Lung (tissue), 12 donors: ENCODE results near the gene PRDM10. TPM values are rescaled to one million over a fixed set of nuclear protein-coding genes. Genes with fewer than 3 reads are reported as not detected.

Experiments used
- ATAC-seq: fragments of 200-7000 bp; cut with Tn5 transposase; one replicate; pipeline ENCODE4 v1.9.1; 2020; ENCODE audit warnings: moderate number of reproducible peaks; ENCODE audit not compliant: insufficient read depth, low FRiP score
- DNase-seq, 3 donors: peaks; one replicate each; pipeline ENCODE4 v3.0.0-alpha.2; 2013 to 2017
- H3K27ac ChIP-seq, 2 donors: one replicate each; pipeline ENCODE4 v1.5.1; 2013; ENCODE audit warnings: mild to moderate bottlenecking in 2 of 2, moderate library complexity in 2 of 2, control low read depth in 1 of 2, inconsistent platforms in 1 of 2, low read depth in 1 of 2, low read length in 1 of 2
- H3K27me3 ChIP-seq, 3 donors: one replicate each; pipeline ENCODE4 v1.5.1; 2013; ENCODE audit warnings: low read length in 2 of 3; ENCODE audit not compliant: control insufficient read depth in 3 of 3, insufficient read depth in 3 of 3
- H3K36me3 ChIP-seq, 4 donors: one replicate each; pipeline ENCODE4 v1.5.1; 2013; ENCODE audit warnings: low read length in 4 of 4, mild to moderate bottlenecking in 1 of 4, moderate library complexity in 1 of 4; ENCODE audit not compliant: control insufficient read depth in 4 of 4, insufficient read depth in 4 of 4
- H3K4me1 ChIP-seq, 5 donors: one replicate each; pipeline ENCODE4 v1.5.1; 2013; ENCODE audit warnings: low read length in 5 of 5, mild to moderate bottlenecking in 2 of 5, moderate library complexity in 1 of 5; ENCODE audit not compliant: control insufficient read depth in 5 of 5, insufficient read depth in 5 of 5
- H3K4me3 ChIP-seq: one replicate; pipeline ENCODE4 v1.5.1; 2013; ENCODE audit warnings: mild to moderate bottlenecking, control low read depth, moderate library complexity
- H3K9ac ChIP-seq, 2 donors: one replicate each; pipeline ENCODE4 v1.5.1; 2013; ENCODE audit warnings: low read length in 2 of 2, control low read depth in 1 of 2; ENCODE audit not compliant: insufficient read depth in 1 of 2
- H3K9me3 ChIP-seq, 4 donors: one replicate each; pipeline ENCODE4 v1.5.1; 2013; ENCODE audit warnings: low read length in 3 of 4, mild to moderate bottlenecking in 1 of 4, moderate library complexity in 1 of 4; ENCODE audit not compliant: control insufficient read depth in 4 of 4, insufficient read depth in 3 of 4
- WGBS, 2 donors: extraction: QIAGEN DNeasy Blood & Tissue Kit; methylation state at CpG; one replicate each; pipeline ENCODE4 v1.1.7; 2013; 5-methylcytosine and 5-hydroxymethylcytosine counted together
- polyA plus RNA-seq, 2 donors: library from polyadenylated mRNA; stranded (reverse); fragments of 200-250 nt; gene quantifications; one replicate each; pipeline ENCODE4 v1.2.1, GENCODE V29; 2013
- total RNA-seq, 2 donors: library from RNA; depleted of rRNA in 1 of 2; stranded (reverse); fragments of >200 nt in 1 of 2; gene quantifications; one replicate each; pipeline ENCODE4 v1.2.1, GENCODE V29; 2014 to 2021
- TF ChIP-seq, protein P1 (sequence below): IDR thresholded peaks from 2 replicates; pipeline ENCODE4 v1.5.1; 2012; ENCODE audit warnings: mild to moderate bottlenecking; ENCODE audit errors: control extremely low read depth, extremely low read depth
- donor health status: control.
- donor health status: control.
- donor health status: Bipolar disorder and iron deficiency.
- donor health status: healthy.
- donor health status: DM: yes; HTN: yes; CAD: no.

Gene PRDM10
- total and polyA plus RNA-seq, 4 donors, result 2.3 to 19.0 (median 5.7) TPM

DNA sequence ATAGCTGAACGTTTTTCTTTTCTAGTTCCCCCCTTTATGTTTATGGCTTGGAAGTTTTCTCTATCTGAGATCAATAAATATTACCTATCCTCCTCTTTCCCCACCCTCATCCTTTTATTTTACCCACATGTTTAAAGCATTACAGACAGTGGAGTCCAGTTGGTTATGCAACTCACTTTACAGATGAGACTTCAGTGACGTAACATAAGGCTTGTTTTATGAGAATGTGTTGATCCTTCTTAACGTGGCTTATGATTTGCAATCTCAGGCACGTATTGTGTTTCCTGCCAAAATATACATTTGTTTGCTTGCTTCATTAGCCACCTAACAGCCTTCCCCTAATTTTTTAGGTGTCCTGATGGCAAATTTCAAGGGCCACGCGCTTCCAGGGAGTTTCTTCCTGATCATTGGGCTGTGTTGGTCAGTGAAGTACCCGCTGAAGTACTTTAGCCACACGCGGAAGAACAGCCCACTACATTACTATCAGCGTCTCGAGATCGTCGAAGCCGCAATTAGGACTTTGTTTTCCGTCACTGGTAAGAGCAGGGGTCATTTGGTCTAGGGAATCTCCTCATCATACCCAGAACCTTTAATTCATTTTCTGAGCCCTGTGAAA is 150.4 kb downstream of the PRDM10 start:
- H3K27me3 ChIP-seq, result no peaks in the 10 kb centered on the region
- H3K9me3 ChIP-seq, result peaks cover 0 to 3% (median 0%) of the 10 kb centered on the region in 4 donors
- WGBS, 2 donors, result 79 to 82% methylated on average over 15 of the region's 15 CpGs
- no peak for ATAC-seq
- H3K4me3 ChIP-seq, result no peak overlapping the region
- peaks cover 0 to 14% (median 10%) of the 10 kb centered on the region in 5 donors for H3K4me1 ChIP-seq
- H3K9ac ChIP-seq, result no peak overlapping the region
- no peak overlapping the region for H3K27ac ChIP-seq
- no peak for DNase-seq
- TF ChIP-seq, protein P1, sequence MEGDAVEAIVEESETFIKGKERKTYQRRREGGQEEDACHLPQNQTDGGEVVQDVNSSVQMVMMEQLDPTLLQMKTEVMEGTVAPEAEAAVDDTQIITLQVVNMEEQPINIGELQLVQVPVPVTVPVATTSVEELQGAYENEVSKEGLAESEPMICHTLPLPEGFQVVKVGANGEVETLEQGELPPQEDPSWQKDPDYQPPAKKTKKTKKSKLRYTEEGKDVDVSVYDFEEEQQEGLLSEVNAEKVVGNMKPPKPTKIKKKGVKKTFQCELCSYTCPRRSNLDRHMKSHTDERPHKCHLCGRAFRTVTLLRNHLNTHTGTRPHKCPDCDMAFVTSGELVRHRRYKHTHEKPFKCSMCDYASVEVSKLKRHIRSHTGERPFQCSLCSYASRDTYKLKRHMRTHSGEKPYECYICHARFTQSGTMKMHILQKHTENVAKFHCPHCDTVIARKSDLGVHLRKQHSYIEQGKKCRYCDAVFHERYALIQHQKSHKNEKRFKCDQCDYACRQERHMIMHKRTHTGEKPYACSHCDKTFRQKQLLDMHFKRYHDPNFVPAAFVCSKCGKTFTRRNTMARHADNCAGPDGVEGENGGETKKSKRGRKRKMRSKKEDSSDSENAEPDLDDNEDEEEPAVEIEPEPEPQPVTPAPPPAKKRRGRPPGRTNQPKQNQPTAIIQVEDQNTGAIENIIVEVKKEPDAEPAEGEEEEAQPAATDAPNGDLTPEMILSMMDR, result no peak
- no peaks in the 10 kb centered on the region for H3K36me3 ChIP-seq

Other genes with a start within 250 kb of the PRDM10 start
- gene TMEM45B, start 187.0 kb downstream of the PRDM10 start, total RNA-seq, result 10 to 100 TPM; 11.6 to 20.5 TPM
- 10 to 100 TPM; 15.0 to 17.0 TPM for gene TMEM45B, start 187.0 kb downstream of the PRDM10 start, polyA plus RNA-seq
- 10 to 100 TPM; 23.2 to 31.9 TPM for gene NFRKB, start 107.3 kb downstream of the PRDM10 start, total RNA-seq
- gene NFRKB, start 107.3 kb downstream of the PRDM10 start, polyA plus RNA-seq, result 10 to 100 TPM in 1 of 2 donors, 1 to 10 TPM in 1; 8.1 to 11.9 TPM
- 100 to 1,000 TPM; 527 to 532 TPM for gene APLP2, start 67.1 kb upstream of the PRDM10 start, total RNA-seq
- 100 to 1,000 TPM; 235 to 521 TPM for gene APLP2, start 67.1 kb upstream of the PRDM10 start, polyA plus RNA-seq
- 10 to 100 TPM; 24.3 to 81.1 TPM for gene ST14, start 156.9 kb upstream of the PRDM10 start, total RNA-seq
- 10 to 100 TPM; 37.7 to 70.5 TPM for gene ST14, start 156.9 kb upstream of the PRDM10 start, polyA plus RNA-seq